Cardiac muscle cell (in vitro differentiated cells and primary cell): Measurements from ENCODE around the gene CENPU. TPM values are rescaled to one million over a fixed set of nuclear protein-coding genes. Genes with fewer than 3 reads are reported as not detected.

Experiments
- DNase-seq, 2 donors: peaks; one replicate each; pipeline versions ENCODE4 v3.0.0 to v3.0.0-alpha.2; 2010 to 2017; ENCODE audit warnings: low read depth in 1 of 2, low spot score in 1 of 2
- H3K27ac ChIP-seq: fragments of 200-600 bp; sonication (generic); 2 replicates; pipeline ENCODE4 v1.5.1; 2016
- H3K27me3 ChIP-seq: fragments of 200-600 bp; sonication (generic); 2 replicates; pipeline ENCODE4 v1.6.0; 2016; ENCODE audit warnings: control low read depth
- H3K36me3 ChIP-seq: fragments of 200-600 bp; sonication (generic); 2 replicates; pipeline ENCODE4 v1.5.1; 2016; ENCODE audit warnings: control low read depth
- H3K4me1 ChIP-seq: fragments of 200-600 bp; sonication (generic); 2 replicates; pipeline ENCODE4 v1.8.1; 2017; ENCODE audit warnings: low read depth, mild to moderate bottlenecking, mixed run types
- H3K4me3 ChIP-seq: fragments of 200-600 bp; sonication (generic); 2 replicates; pipeline ENCODE4 v1.5.1; 2016; ENCODE audit warnings: mild to moderate bottlenecking
- H3K9me3 ChIP-seq: fragments of 200-600 bp; sonication (generic); 2 replicates; pipeline ENCODE4 v1.5.1; 2017; ENCODE audit warnings: low read depth, mild to moderate bottlenecking, control low read depth
- CTCF ChIP-seq: IDR thresholded peaks from 2 replicates; pipeline ENCODE4 v1.5.1; 2012; ENCODE audit warnings: low read depth, mild to moderate bottlenecking, low read length
- polyA plus RNA-seq: library from polyadenylated mRNA; unstranded; fragments of >200 nt; fragmentation: Nextera tagmentation; extraction: Ambion mirVana; gene quantifications from 2 replicates; pipeline ENCODE4 v1.2.1, GENCODE V29; 2016
- total RNA-seq: library from RNA; depleted of rRNA; stranded (reverse); fragments of >200 nt; gene quantifications from 2 replicates; pipeline ENCODE4 v1.2.3, GENCODE V29; 2016

The CENPU gene
- total and polyA plus RNA-seq, 2 experiments from 2014 or later = 8.7 to 9.9 TPM

- no peak overlapping the region for H3K4me3 ChIP-seq
- TF ChIP-seq CTCF = no peak
- DNase-seq = peak in 1 of 2 donors; percentile 79
- H3K27ac ChIP-seq = peak overlapping the region; percentile 13
- no peaks in the 10 kb centered on the region for H3K9me3 ChIP-seq
- H3K27me3 ChIP-seq = no peaks in the 10 kb centered on the region
- H3K4me1 ChIP-seq = no peaks in the 10 kb centered on the region
- peaks cover 42% of the 10 kb centered on the region for H3K36me3 ChIP-seq
These were observed 23.9 kb upstream of the CENPU start for GRCh38 chr4:184757810-184758209.

GRCh38 chr4:184756399-184756798 lies 22.5 kb upstream of the CENPU start:
- Histone ChIP-seq H3K4me1 (peaks cover 1% of the 10 kb centered on the region), H3K9me3 (no peaks in the 10 kb centered on the region), H3K36me3 (peaks cover 36% of the 10 kb centered on the region), H3K4me3 (no peak overlapping the region), H3K27ac (peak overlapping the region; percentile 13), H3K27me3 (no peaks in the 10 kb centered on the region)
- peak; percentile 24 for TF ChIP-seq CTCF
- peak in 1 of 2 donors; percentile 94 for DNase-seq

GRCh38 chr4:184755278-184755677 lies 21.4 kb upstream of the CENPU start:
- no peak for TF ChIP-seq CTCF
- Histone ChIP-seq H3K4me1 (peaks cover 12% of the 10 kb centered on the region), H3K36me3 (peaks cover 27% of the 10 kb centered on the region), H3K27me3 (no peaks in the 10 kb centered on the region), H3K4me3 (no peak overlapping the region), H3K27ac (no peak overlapping the region), H3K9me3 (no peaks in the 10 kb centered on the region)
- peak in 1 of 2 donors; percentile 61 for DNase-seq

GRCh38 chr4:184752496-184753275 lies 18.8 kb upstream of the CENPU start:
- peaks cover 20% of the 10 kb centered on the region for H3K36me3 ChIP-seq
- H3K27ac ChIP-seq = no peak overlapping the region
- DNase-seq = no peak
- peaks cover 15% of the 10 kb centered on the region for H3K4me1 ChIP-seq
- H3K4me3 ChIP-seq = no peak overlapping the region
- TF ChIP-seq CTCF = no peak
- no peaks in the 10 kb centered on the region for H3K27me3 ChIP-seq
- no peaks in the 10 kb centered on the region for H3K9me3 ChIP-seq

- no peaks in the 10 kb centered on the region for H3K27me3 ChIP-seq
- H3K36me3 ChIP-seq = peaks cover 12% of the 10 kb centered on the region
- no peaks in the 10 kb centered on the region for H3K9me3 ChIP-seq
- H3K4me3 ChIP-seq = no peak overlapping the region
- DNase-seq = no peak
- no peak for TF ChIP-seq CTCF
- H3K4me1 ChIP-seq = peaks cover 22% of the 10 kb centered on the region
- peak overlapping the region; percentile 80 for H3K27ac ChIP-seq
These were observed 17.7 kb upstream of the CENPU start for GRCh38 chr4:184751585-184751956.
